ENCODE measurements around the gene PPP1R7. TPM values are rescaled to one million over a fixed set of nuclear protein-coding genes. Genes with fewer than 3 reads are reported as not detected.
A peak's percentile ranks its signal among the peaks of the same experiment; 100 is the strongest.

PPP1R7 gene
- total RNA-seq, 1 experiment from 2014 or later = 43.9 TPM

GRCh38 chr2:241150660-241151530 lies 628 bp downstream of the PPP1R7 start:
- no peaks in the 10 kb centered on the region for H3K9me3 Mint-ChIP-seq (ENCODE audit: unreplicated experiment)
- POLR2A ChIA-PET = interaction anchor here (0.7 to 3.0 kb wide), 12 partner anchors 12 to 358 kb away, joined by 3 to 38 read pairs (median 4); partner anchors contain the start of genes HDLBP and MTERF4
- H3K36me3 Mint-ChIP-seq (ENCODE audit: insufficient read depth, unreplicated experiment) = peaks cover 19% of the 10 kb centered on the region
- peak overlapping the region; percentile 95 for H3K4me3 Mint-ChIP-seq (ENCODE audit: unreplicated experiment)
- H3K4me1 Mint-ChIP-seq (ENCODE audit: insufficient read depth, unreplicated experiment) = peaks cover 30% of the 10 kb centered on the region
- CTCF ChIA-PET = interaction anchor here (0.7 to 1.1 kb wide), 3 partner anchors 18 to 185 kb away, joined by 3 to 4 read pairs (median 3); partner anchors contain the start of genes HDLBP and SEPTIN2
- intact Hi-C loops (cut with micrococcal nuclease) = no loop called here
- TF ChIP-seq, protein P1, sequence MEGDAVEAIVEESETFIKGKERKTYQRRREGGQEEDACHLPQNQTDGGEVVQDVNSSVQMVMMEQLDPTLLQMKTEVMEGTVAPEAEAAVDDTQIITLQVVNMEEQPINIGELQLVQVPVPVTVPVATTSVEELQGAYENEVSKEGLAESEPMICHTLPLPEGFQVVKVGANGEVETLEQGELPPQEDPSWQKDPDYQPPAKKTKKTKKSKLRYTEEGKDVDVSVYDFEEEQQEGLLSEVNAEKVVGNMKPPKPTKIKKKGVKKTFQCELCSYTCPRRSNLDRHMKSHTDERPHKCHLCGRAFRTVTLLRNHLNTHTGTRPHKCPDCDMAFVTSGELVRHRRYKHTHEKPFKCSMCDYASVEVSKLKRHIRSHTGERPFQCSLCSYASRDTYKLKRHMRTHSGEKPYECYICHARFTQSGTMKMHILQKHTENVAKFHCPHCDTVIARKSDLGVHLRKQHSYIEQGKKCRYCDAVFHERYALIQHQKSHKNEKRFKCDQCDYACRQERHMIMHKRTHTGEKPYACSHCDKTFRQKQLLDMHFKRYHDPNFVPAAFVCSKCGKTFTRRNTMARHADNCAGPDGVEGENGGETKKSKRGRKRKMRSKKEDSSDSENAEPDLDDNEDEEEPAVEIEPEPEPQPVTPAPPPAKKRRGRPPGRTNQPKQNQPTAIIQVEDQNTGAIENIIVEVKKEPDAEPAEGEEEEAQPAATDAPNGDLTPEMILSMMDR (IDR thresholded peaks at IDR 0.05; ENCODE audit: unreplicated experiment) = no peak
- H3K27me3 Mint-ChIP-seq (ENCODE audit: insufficient read depth, unreplicated experiment) = no peaks in the 10 kb centered on the region
- no peak for DNase-seq (ENCODE audit: unreplicated experiment)
- peak overlapping the region; percentile 79 for H3K27ac Mint-ChIP-seq (ENCODE audit: low read depth, unreplicated experiment)
- no TSS peak for BruUV-seq (replicated peaks)

DNA sequence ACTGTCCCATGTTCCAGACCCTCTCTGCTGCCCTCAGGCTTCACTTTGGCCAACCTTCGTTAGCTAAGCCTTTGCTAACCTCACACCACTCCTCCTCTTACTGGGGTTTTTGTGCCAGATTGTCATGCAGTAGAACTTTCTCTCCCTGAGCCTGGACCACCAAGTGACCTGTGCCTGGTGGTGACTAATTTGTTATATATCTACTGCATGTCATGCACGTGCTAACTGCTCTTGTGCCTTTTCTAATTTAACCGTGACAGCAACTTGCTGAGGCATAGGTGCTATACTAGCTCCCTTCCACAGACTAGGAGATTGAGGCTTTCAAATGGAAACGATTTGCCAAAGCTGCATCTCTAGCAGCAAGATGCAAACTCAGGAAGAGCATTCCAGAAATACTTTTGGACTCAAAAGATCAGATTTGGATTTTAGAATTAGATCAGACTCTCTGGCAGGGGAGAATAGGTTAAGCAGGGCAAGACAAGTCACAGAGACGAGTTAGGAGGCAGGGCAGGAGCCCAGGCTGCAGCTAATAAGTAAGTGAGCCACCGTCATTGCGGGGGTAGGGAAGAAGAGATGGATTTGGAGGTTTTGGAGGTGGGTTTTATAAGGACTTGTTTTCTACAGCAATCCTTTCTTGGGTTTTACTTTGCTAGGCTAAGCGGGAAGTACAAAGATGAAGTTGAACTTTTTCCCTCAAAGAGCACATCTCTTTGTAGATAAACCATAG lies 1.8 kb downstream of the PPP1R7 start:
- Mint-ChIP-seq H3K27ac (ENCODE audit: low read depth, unreplicated experiment) (no peak overlapping the region), H3K4me1 (ENCODE audit: insufficient read depth, unreplicated experiment) (peaks cover 30% of the 10 kb centered on the region), H3K9me3 (ENCODE audit: unreplicated experiment) (no peaks in the 10 kb centered on the region), H3K27me3 (ENCODE audit: insufficient read depth, unreplicated experiment) (no peaks in the 10 kb centered on the region), H3K4me3 (ENCODE audit: unreplicated experiment) (peak overlapping the region; percentile 95), H3K36me3 (ENCODE audit: insufficient read depth, unreplicated experiment) (peaks cover 19% of the 10 kb centered on the region)
- TF ChIP-seq, protein P1 (IDR thresholded peaks at IDR 0.05; ENCODE audit: unreplicated experiment) = no peak
- POLR2A ChIA-PET = interaction anchor here (1.0 to 1.6 kb wide), 2 partner anchors 27 to 163 kb away, joined by 3 to 5 read pairs; partner anchors contain the start of gene HDLBP
- DNase-seq (ENCODE audit: unreplicated experiment) = no peak
- intact Hi-C loops (cut with micrococcal nuclease) = no loop called here
- no TSS peak for BruUV-seq (replicated peaks)
- CTCF ChIA-PET = no interaction called here

DNA sequence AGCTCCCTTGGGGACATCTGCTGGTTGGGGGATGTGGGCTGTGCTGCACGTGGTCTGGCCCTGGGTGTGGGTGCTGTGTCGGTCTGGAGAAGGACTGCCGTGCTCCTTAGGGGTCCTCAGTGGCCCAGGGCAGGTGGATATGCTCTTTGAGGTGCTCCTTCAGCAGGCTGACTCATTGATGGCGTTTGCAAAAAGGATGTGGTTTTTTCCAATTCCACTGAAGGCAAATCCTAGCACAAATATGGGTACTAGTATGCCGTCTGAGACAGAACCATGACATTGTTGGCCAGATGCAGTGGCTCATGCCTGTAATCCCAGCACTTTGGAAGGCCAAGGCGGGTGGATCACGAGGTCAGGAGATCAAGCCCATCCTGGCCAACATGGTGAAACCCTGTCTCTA lies 3.3 kb downstream of the PPP1R7 start:
- CTCF ChIA-PET = no interaction called here
- H3K4me3 Mint-ChIP-seq (ENCODE audit: unreplicated experiment) = no peak overlapping the region
- BruUV-seq (replicated peaks) = no TSS peak

More for the DNA sequence above, 3.3 kb downstream of the PPP1R7 start:
- H3K36me3 Mint-ChIP-seq (ENCODE audit: insufficient read depth, unreplicated experiment) = peaks cover 28% of the 10 kb centered on the region
- TF ChIP-seq, protein P1 (IDR thresholded peaks at IDR 0.05; ENCODE audit: unreplicated experiment) = no peak
- POLR2A ChIA-PET = no interaction called here
- intact Hi-C loops (cut with micrococcal nuclease) = no loop called here
- H3K27ac Mint-ChIP-seq (ENCODE audit: low read depth, unreplicated experiment) = peak overlapping the region; percentile 87
- H3K9me3 Mint-ChIP-seq (ENCODE audit: unreplicated experiment) = no peaks in the 10 kb centered on the region
- H3K4me1 Mint-ChIP-seq (ENCODE audit: insufficient read depth, unreplicated experiment) = peaks cover 23% of the 10 kb centered on the region
- no peaks in the 10 kb centered on the region for H3K27me3 Mint-ChIP-seq (ENCODE audit: insufficient read depth, unreplicated experiment)
- DNase-seq (ENCODE audit: unreplicated experiment) = no peak
